Panc1 (cell line): ENCODE data around the gene TMEM121B. TPM values are rescaled to one million over a fixed set of nuclear protein-coding genes. Genes with fewer than 3 reads are reported as not detected.
"Not testable (repeated sequence)": the region's sequence is repeated elsewhere in the genome, so short reads cannot be mapped to it uniquely, and the experiment has no call there.

Source experiments
- ATAC-seq: fragments of 200-7000 bp; cut with Tn5 transposase; 2 replicates; pipeline ENCODE4 v1.9.1; 2020; ENCODE audit warnings: mild to moderate bottlenecking, moderate library complexity
- BruUV-seq: library from RNA; stranded (reverse); fragments of 400-500 nt; replicated peaks from 2 replicates; lab custom pipeline; 2021; lab: Mats Ljungman, UMichigan
- CTCF ChIA-PET: fragments of 300-600 bp; sonication (Branson Sonifier 250); formaldehyde crosslinking; loops from one replicate; lab custom pipeline; 2022; ENCODE audit warnings: antibody characterized with exemption; lab: Charles Lee
- POLR2A ChIA-PET: fragments of 300-600 bp; sonication (Branson Sonifier 250); formaldehyde crosslinking; loops from one replicate; lab custom pipeline; 2022; ENCODE audit warnings: antibody characterized with exemption; lab: Charles Lee
- DNase-seq: peaks from one replicate; pipeline ENCODE4 v3.0.0-alpha.2; 2010; ENCODE audit warnings: low read depth, low spot score
- H3K27ac ChIP-seq: 2 replicates; pipeline ENCODE4 v1.5.1; 2011; ENCODE audit warnings: mild to moderate bottlenecking, low read length, inconsistent platforms
- H3K27me3 ChIP-seq: fragments of 200-500 bp; sonication (Bioruptor generic); 2 replicates; pipeline ENCODE4 v1.6.0; 2014; ENCODE audit warnings: low read length, inconsistent platforms; ENCODE audit not compliant: control insufficient read depth, insufficient read depth
- H3K36me3 ChIP-seq: fragments of 200-500 bp; sonication (Bioruptor generic); 2 replicates; pipeline ENCODE4 v1.5.1; 2014; ENCODE audit warnings: inconsistent platforms, mild to moderate bottlenecking, low read length, moderate library complexity; ENCODE audit not compliant: control insufficient read depth, insufficient read depth
- H3K4me1 ChIP-seq: 2 replicates; pipeline ENCODE4 v1.5.1; 2011; ENCODE audit warnings: inconsistent platforms, mild to moderate bottlenecking, low read length, moderate library complexity; ENCODE audit not compliant: control insufficient read depth, insufficient read depth
- H3K4me3 ChIP-seq, 2 experiments: 2 replicates each; pipeline ENCODE4 v1.5.1; 2011 to 2012; ENCODE audit warnings: low read depth in 2 of 2, low read length in 2 of 2, mild to moderate bottlenecking in 2 of 2, inconsistent platforms in 1 of 2, moderate library complexity in 1 of 2
- H3K9me3 ChIP-seq: fragments of 200-500 bp; sonication (Bioruptor generic); 2 replicates; pipeline ENCODE4 v1.5.1; 2014; ENCODE audit warnings: low read depth, mild to moderate bottlenecking, inconsistent platforms, low read length, moderate library complexity; ENCODE audit not compliant: control insufficient read depth, insufficient read depth
- POLR2AphosphoS5 ChIP-seq: IDR thresholded peaks from 2 replicates; pipeline ENCODE4 v1.6.1; 2012; ENCODE audit warnings: mild to moderate bottlenecking, low read depth, low read length, moderate library complexity
- SIN3A ChIP-seq: IDR thresholded peaks from 2 replicates; pipeline ENCODE4 v1.6.1; 2012; ENCODE audit warnings: low read depth, mild to moderate bottlenecking, low read length, moderate library complexity, borderline replicate concordance; ENCODE audit not compliant: insufficient read depth
- TCF7L2 ChIP-seq: IDR thresholded peaks from 2 replicates; pipeline ENCODE4 v1.6.1; 2011; ENCODE audit warnings: mild to moderate bottlenecking, low read depth, low read length, inconsistent platforms
- in situ Hi-C: cut with HindIII; loops from 2 replicates; pipeline ENCODE4 v1.10.0; 2016; ENCODE audit warnings: low sequenced_read_pairs, low pct_unique_long_range_greater_than_20kb
- intact Hi-C: fragments of 100-400 bp; cut with micrococcal nuclease; formaldehyde crosslinking; loops from one replicate; pipeline ENCODE4 v1.10.0; 2022; ENCODE audit not compliant: unreplicated experiment
- total RNA-seq: library from RNA; stranded (reverse); gene quantifications from one replicate; pipeline ENCODE4 v1.2.1, GENCODE V29; 2021; ENCODE audit not compliant: unreplicated experiment
- TF ChIP-seq, protein P1 (sequence below), 2 experiments: IDR thresholded peaks; 2 replicates each; pipeline ENCODE4 v1.6.1; 2011 to 2012; ENCODE audit warnings: low read depth in 2 of 2, control low read depth in 1 of 2, low read length in 1 of 2, mild to moderate bottlenecking in 1 of 2, moderate library complexity in 1 of 2; ENCODE audit not compliant: insufficient read depth in 1 of 2
- TF ChIP-seq, protein P2 (sequence below): fragments of 450-650 bp; IDR thresholded peaks from 2 replicates; pipeline ENCODE4 v1.5.1; 2017; ENCODE audit warnings: mild to moderate bottlenecking

Gene TMEM121B
- total RNA-seq, 1 experiment from 2014 or later = 0.44 TPM

- no peak overlapping the region for H3K27ac ChIP-seq
- no peak for DNase-seq
- no peaks in the 10 kb centered on the region for H3K27me3 ChIP-seq
- BruUV-seq = no TSS peak
- in situ Hi-C loops (no loop called here), intact Hi-C loops (no loop called here)
- H3K4me3 ChIP-seq = no peak overlapping the region
- H3K36me3 ChIP-seq = peaks cover 2% of the 10 kb centered on the region; the same call in 1 of the 2 replicates
- TF ChIP-seq, protein P1, sequence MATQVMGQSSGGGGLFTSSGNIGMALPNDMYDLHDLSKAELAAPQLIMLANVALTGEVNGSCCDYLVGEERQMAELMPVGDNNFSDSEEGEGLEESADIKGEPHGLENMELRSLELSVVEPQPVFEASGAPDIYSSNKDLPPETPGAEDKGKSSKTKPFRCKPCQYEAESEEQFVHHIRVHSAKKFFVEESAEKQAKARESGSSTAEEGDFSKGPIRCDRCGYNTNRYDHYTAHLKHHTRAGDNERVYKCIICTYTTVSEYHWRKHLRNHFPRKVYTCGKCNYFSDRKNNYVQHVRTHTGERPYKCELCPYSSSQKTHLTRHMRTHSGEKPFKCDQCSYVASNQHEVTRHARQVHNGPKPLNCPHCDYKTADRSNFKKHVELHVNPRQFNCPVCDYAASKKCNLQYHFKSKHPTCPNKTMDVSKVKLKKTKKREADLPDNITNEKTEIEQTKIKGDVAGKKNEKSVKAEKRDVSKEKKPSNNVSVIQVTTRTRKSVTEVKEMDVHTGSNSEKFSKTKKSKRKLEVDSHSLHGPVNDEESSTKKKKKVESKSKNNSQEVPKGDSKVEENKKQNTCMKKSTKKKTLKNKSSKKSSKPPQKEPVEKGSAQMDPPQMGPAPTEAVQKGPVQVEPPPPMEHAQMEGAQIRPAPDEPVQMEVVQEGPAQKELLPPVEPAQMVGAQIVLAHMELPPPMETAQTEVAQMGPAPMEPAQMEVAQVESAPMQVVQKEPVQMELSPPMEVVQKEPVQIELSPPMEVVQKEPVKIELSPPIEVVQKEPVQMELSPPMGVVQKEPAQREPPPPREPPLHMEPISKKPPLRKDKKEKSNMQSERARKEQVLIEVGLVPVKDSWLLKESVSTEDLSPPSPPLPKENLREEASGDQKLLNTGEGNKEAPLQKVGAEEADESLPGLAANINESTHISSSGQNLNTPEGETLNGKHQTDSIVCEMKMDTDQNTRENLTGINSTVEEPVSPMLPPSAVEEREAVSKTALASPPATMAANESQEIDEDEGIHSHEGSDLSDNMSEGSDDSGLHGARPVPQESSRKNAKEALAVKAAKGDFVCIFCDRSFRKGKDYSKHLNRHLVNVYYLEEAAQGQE (IDR thresholded peaks at IDR 0.05; ENCODE audit: insufficient read depth in 1 of 2, low read depth in 2 of 2, low read length in 1 of 2) = no peak
- TF ChIP-seq, protein P2, sequence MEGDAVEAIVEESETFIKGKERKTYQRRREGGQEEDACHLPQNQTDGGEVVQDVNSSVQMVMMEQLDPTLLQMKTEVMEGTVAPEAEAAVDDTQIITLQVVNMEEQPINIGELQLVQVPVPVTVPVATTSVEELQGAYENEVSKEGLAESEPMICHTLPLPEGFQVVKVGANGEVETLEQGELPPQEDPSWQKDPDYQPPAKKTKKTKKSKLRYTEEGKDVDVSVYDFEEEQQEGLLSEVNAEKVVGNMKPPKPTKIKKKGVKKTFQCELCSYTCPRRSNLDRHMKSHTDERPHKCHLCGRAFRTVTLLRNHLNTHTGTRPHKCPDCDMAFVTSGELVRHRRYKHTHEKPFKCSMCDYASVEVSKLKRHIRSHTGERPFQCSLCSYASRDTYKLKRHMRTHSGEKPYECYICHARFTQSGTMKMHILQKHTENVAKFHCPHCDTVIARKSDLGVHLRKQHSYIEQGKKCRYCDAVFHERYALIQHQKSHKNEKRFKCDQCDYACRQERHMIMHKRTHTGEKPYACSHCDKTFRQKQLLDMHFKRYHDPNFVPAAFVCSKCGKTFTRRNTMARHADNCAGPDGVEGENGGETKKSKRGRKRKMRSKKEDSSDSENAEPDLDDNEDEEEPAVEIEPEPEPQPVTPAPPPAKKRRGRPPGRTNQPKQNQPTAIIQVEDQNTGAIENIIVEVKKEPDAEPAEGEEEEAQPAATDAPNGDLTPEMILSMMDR = no peak
- TF ChIP-seq TCF7L2 (no peak), SIN3A (no peak), POLR2AphosphoS5 (no peak)
- ATAC-seq = no peak
- ChIA-PET CTCF (interaction anchor here (0.7 kb wide), 1 partner anchor 237 kb away, joined by 3 read pairs; no protein-coding TSS in a partner anchor), POLR2A (no interaction called here)
- peaks cover 2% of the 10 kb centered on the region; the same call in 1 of the 2 replicates for H3K4me1 ChIP-seq
- no peaks in the 10 kb centered on the region for H3K9me3 ChIP-seq
Measured at GRCh38 chr22:17152340-17152739, 31.2 kb upstream of the TMEM121B start.

DNA sequence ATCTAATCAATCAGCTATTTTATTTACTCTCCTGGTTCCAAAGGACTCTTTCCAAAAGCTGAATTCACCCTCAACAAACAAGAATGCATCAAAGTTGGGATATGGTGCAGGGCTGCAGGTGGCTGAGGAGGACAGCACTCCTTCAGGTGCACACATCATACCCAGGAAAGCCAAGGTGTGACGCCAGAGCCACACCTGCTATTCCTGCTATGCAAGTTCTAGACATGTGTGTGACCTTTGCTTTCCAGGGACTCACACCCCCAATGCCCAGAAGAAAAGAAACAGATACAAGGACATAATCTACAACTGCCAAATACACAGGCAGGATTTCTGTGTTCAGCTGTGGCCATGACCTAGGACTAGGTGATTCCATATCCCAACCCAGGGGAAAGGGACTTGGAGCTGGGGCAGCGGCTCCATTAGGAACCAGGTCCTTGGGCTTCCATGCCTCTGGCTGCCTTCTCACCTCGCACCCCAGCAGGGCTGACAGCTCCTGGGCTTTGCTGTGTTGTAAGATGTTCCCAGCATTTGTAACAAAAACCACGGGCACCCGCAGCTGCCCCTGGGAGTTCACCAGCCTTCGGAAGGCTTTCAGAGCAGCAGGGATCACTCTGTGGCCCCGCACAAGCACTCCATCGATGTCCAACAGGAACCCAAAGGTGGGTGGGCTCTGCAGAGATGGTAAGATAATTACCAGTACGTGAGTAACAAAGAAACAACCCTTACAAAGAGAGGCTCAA, 28.1 kb upstream of the TMEM121B start:
- DNase-seq (no peak), ATAC-seq (no peak)
- BruUV-seq = no TSS peak
- intact Hi-C loops (no loop called here), in situ Hi-C loops (no loop called here)
- Histone ChIP-seq H3K27ac (no peak overlapping the region), H3K9me3 (no peaks in the 10 kb centered on the region), H3K4me1 (no peaks in the 10 kb centered on the region), H3K4me3 (no peak overlapping the region), H3K27me3 (no peaks in the 10 kb centered on the region), H3K36me3 (peaks cover 2% of the 10 kb centered on the region; the same call in 1 of the 2 replicates)
- TF ChIP-seq SIN3A (no peak), POLR2AphosphoS5 (no peak), TCF7L2 (no peak)
- TF ChIP-seq, protein P2 = no peak
- TF ChIP-seq, protein P1 (IDR thresholded peaks at IDR 0.05; ENCODE audit: insufficient read depth in 1 of 2, low read depth in 2 of 2, low read length in 1 of 2) = no peak
- CTCF ChIA-PET = no interaction called here
- POLR2A ChIA-PET = no interaction called here

- BruUV-seq, H3K27ac ChIP-seq, intact Hi-C loops, ATAC-seq, H3K4me1 ChIP-seq, H3K9me3 ChIP-seq, in situ Hi-C loops, H3K36me3 ChIP-seq, H3K27me3 ChIP-seq, DNase-seq, H3K4me3 ChIP-seq: not testable (repeated sequence)
- CTCF ChIA-PET = interaction anchor here (0.5 kb wide), 1 partner anchor 377 kb away, joined by 3 read pairs; no protein-coding TSS in a partner anchor
- POLR2A ChIA-PET = interaction anchor here (0.7 kb wide), 1 partner anchor 118 kb away, joined by 10 read pairs; no protein-coding TSS in a partner anchor
Measured at GRCh38 chr22:17147458-17147857, 26.3 kb upstream of the TMEM121B start.
